ENCODE results near the gene SRD5A3.

The SRD5A3 gene

DNA sequence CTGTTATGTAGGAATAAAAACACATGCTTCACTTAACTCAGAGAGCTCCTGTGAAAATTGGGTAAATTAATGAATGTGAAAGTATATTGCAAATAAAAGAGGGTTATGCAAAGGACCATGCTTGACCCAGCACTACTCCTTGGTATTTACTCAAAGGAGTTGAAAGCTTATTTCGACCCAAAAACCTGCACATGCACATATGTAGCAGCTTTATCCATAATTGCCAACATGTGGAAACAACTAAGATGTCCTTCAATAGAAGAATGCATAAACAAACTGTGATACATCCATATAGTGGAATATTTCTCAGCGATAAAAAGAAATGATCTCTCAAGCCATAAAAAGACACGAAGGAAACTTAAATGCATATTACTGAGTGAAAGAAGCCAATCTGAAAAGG lies 41.7 kb upstream of the SRD5A3 start:
- no peaks in the 10 kb centered on the region for H3K79me2 ChIP-seq (ENCODE audit: insufficient read depth, low read length)
- no peak for DNase-seq
- H3K27ac ChIP-seq (ENCODE audit: low read length) = no peak overlapping the region
- no peak overlapping the region for H3K4me3 ChIP-seq (ENCODE audit: low read depth in 1 of 2, low read length in 2 of 2)
- H2AFZ ChIP-seq (ENCODE audit: low read depth, low read length) = no peak overlapping the region
- TF ChIP-seq, protein P1, sequence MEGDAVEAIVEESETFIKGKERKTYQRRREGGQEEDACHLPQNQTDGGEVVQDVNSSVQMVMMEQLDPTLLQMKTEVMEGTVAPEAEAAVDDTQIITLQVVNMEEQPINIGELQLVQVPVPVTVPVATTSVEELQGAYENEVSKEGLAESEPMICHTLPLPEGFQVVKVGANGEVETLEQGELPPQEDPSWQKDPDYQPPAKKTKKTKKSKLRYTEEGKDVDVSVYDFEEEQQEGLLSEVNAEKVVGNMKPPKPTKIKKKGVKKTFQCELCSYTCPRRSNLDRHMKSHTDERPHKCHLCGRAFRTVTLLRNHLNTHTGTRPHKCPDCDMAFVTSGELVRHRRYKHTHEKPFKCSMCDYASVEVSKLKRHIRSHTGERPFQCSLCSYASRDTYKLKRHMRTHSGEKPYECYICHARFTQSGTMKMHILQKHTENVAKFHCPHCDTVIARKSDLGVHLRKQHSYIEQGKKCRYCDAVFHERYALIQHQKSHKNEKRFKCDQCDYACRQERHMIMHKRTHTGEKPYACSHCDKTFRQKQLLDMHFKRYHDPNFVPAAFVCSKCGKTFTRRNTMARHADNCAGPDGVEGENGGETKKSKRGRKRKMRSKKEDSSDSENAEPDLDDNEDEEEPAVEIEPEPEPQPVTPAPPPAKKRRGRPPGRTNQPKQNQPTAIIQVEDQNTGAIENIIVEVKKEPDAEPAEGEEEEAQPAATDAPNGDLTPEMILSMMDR (IDR thresholded peaks at IDR 0.05; ENCODE audit: borderline replicate concordance, extremely low read depth, low read length, poor library complexity, severe bottlenecking) = no peak
- no peak for TF ChIP-seq EZH2 (IDR thresholded peaks at IDR 0.05; ENCODE audit: borderline replicate concordance, low read depth, low read length, severe bottlenecking)
- no peaks in the 10 kb centered on the region for H3K9me3 ChIP-seq (ENCODE audit: insufficient read depth, low read length, severe bottlenecking)
- no peaks in the 10 kb centered on the region for H3K4me1 ChIP-seq (ENCODE audit: insufficient read depth, low read length)
- no peak overlapping the region for H3K9ac ChIP-seq (ENCODE audit: low read depth, low read length)
- H4K20me1 ChIP-seq (ENCODE audit: insufficient read depth, low read length) = no peaks in the 10 kb centered on the region
- no peak overlapping the region for H3K4me2 ChIP-seq (ENCODE audit: insufficient read depth, low read length)
- H3K27me3 ChIP-seq (ENCODE audit: insufficient read depth, low read length, poor library complexity) = no peaks in the 10 kb centered on the region
- H3K36me3 ChIP-seq (ENCODE audit: insufficient read depth, low read length) = no peaks in the 10 kb centered on the region
- no peak for ATAC-seq (ENCODE audit: insufficient read depth, low read depth)

DNA sequence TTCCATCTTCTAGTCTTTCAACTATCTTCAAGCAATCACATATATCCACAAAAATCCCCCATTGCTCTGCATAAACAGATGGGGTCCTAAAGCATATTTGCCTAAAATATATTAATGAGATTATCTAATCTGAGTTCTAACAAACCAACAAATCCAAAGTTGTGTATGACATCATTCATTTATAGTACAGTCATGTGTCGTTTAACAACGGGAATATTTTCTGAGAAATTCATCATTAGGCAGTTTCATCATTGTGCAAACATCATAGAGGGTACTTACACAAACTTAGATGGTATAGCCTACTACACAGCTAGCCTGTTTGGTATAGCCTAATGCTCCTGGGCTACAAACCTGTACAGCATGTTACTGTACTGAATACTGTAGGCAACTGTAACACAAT lies 38.0 kb upstream of the SRD5A3 start:
- TF ChIP-seq, protein P1 (IDR thresholded peaks at IDR 0.05; ENCODE audit: borderline replicate concordance, extremely low read depth, low read length, poor library complexity, severe bottlenecking) = no peak
- no peak for TF ChIP-seq EZH2 (IDR thresholded peaks at IDR 0.05; ENCODE audit: borderline replicate concordance, low read depth, low read length, severe bottlenecking)
- H3K9me3 ChIP-seq (ENCODE audit: insufficient read depth, low read length, severe bottlenecking) = no peaks in the 10 kb centered on the region
- no peak overlapping the region for H3K9ac ChIP-seq (ENCODE audit: low read depth, low read length)
- no peaks in the 10 kb centered on the region for H3K27me3 ChIP-seq (ENCODE audit: insufficient read depth, low read length, poor library complexity)
- H3K4me1 ChIP-seq (ENCODE audit: insufficient read depth, low read length) = no peaks in the 10 kb centered on the region
- H3K36me3 ChIP-seq (ENCODE audit: insufficient read depth, low read length) = no peaks in the 10 kb centered on the region
- H4K20me1 ChIP-seq (ENCODE audit: insufficient read depth, low read length) = no peaks in the 10 kb centered on the region
- ATAC-seq (ENCODE audit: insufficient read depth, low read depth) (no peak), DNase-seq (no peak)
- H3K4me3 ChIP-seq (ENCODE audit: low read depth in 1 of 2, low read length in 2 of 2) = no peak overlapping the region
- H2AFZ ChIP-seq (ENCODE audit: low read depth, low read length) = no peak overlapping the region
- H3K4me2 ChIP-seq (ENCODE audit: insufficient read depth, low read length) = no peak overlapping the region
- H3K27ac ChIP-seq (ENCODE audit: low read length) = no peak overlapping the region
- H3K79me2 ChIP-seq (ENCODE audit: insufficient read depth, low read length) = no peaks in the 10 kb centered on the region

DNA sequence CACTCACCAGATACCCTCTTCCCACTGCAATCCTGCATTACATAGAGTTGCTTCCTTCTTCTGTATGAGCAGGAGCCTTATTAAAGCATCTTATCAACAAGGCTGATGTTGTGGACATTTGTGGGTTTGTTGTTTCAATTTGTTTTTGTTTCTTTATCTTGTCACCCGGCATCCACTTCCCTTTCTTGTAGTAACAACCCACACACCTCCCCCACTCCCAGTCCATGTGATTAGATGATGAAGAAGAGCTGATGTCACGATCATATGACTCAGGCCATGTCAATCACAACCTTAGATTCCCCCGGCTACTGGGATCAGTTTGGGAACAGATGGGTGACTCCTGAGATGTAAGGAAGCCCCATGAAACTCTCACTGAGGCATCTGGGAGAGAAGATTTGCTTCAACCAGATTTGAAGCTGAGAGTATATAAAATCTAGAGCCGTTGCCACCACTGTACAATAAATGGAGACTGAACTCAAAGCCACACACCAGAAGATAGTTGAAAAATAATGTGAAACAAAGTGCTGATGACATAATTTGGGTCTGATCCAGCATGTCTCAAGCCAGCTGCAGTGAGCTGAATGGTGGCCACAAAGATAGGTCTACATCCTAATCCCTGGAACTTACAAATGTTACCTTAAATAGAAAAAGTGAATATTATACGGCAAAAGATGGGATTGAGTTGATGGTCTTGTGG lies 34.1 kb upstream of the SRD5A3 start:
- TF ChIP-seq EZH2 (IDR thresholded peaks at IDR 0.05; ENCODE audit: borderline replicate concordance, low read depth, low read length, severe bottlenecking) = no peak
- TF ChIP-seq, protein P1 (IDR thresholded peaks at IDR 0.05; ENCODE audit: borderline replicate concordance, extremely low read depth, low read length, poor library complexity, severe bottlenecking) = no peak
- Histone ChIP-seq H3K9me3 (ENCODE audit: insufficient read depth, low read length, severe bottlenecking) (no peaks in the 10 kb centered on the region), H4K20me1 (ENCODE audit: insufficient read depth, low read length) (no peaks in the 10 kb centered on the region), H3K9ac (ENCODE audit: low read depth, low read length) (no peak overlapping the region), H3K4me2 (ENCODE audit: insufficient read depth, low read length) (no peak overlapping the region), H3K79me2 (ENCODE audit: insufficient read depth, low read length) (no peaks in the 10 kb centered on the region), H2AFZ (ENCODE audit: low read depth, low read length) (no peak overlapping the region), H3K36me3 (ENCODE audit: insufficient read depth, low read length) (no peaks in the 10 kb centered on the region), H3K27ac (ENCODE audit: low read length) (no peak overlapping the region), H3K4me3 (ENCODE audit: low read depth in 1 of 2, low read length in 2 of 2) (no peak overlapping the region), H3K27me3 (ENCODE audit: insufficient read depth, low read length, poor library complexity) (no peaks in the 10 kb centered on the region), H3K4me1 (ENCODE audit: insufficient read depth, low read length) (no peaks in the 10 kb centered on the region)
- no peak for ATAC-seq (ENCODE audit: insufficient read depth, low read depth)
- no peak for DNase-seq

Measured in DND-41 (cell line).